Measurements from ENCODE around the gene BNIPL.

Gene BNIPL

DNA sequence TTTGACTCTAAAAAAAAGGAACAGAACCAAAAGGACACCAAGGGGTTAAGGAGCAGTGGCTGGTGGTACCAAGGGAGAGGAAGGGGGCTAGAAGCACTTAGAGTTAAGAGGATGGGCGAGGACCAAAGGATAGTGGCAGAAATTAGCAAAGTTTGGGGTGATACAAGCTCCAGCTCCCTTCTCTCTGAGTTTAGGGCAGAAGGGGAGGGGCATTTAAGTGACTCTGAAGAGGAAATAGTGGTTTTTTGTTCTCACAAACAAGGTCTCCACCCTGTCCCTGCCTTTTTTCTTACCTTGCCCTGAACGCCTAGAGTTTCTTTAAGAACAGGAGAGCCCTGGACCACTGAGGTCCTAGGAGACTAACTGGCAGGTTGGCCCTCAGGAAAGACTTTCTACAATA is 19.8 kb downstream of the BNIPL start:
- no peak for DNase-seq (ENCODE audit: low read depth in 3 of 3)

DNA sequence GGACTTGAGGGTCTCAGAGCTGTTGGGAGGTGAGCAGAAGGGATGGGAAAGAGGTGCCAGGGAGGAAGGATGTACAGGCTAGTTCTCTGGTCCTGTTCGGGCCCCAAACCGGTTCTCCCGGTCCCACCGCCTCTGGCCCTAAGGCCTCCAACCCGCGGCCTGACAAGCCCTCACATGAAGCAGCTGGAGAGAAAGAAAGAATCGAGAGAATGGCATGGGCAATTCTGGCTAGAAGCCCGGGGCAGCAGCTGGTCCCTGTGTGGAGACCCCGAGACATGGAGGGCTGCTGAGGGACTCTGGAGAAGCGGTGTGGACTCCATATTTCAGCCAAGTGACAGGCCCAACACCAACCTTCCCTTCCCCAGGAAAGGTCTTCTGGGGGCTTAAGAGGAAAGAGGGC is 22.3 kb downstream of the BNIPL start:
- DNase-seq (ENCODE audit: low read depth in 3 of 3) = no peak

DNA sequence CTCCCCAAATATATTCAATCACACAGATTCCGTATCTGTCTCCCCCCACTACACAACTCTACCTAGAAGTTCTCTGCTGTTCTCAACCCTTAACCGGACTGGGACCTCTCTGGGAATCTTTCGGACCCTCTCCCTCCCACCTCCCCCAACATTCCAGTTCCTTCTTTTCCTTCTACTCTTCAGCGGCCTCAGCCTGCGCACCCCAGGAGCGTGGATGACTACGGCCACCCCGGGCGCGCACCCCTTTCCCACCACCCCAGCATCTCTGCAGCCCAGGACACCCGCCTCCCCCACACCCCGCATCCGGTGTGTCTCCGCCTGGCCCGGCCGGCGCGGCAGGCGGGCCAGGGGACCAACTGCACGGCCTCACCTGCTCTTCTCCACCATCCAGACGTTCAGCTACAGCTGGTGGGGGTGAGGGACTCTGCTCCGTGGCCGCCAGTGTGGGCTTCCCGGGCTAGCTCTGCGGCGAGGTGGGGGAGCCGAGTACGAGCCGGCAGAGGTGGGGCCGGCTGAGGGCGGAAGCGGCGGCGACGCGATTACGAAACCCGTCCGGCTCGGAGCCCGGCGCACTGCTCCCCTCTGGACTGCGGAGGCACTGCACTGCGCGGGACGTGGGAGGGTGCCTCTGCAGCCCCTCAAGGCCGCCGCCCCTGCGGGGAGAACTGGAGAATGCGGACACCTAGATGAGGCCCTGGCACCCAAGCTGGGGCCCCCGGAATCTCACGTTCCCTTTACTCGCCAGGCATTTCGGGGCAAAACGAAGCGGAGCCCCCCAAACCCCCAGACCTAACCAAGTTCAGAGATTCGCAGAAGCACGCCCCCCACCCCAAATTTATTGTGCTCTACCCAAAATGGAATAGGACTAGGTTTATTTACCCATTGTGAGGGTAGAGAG is 23.0 kb downstream of the BNIPL start, which contains the start of gene CDC42SE1:
Gene CDC42SE1, minus strand, starts transcription at position 514 of the 898 bp plus-strand sequence. CDS start 3,892 bp downstream, outside the sequence.
- DNase-seq (ENCODE audit: low read depth in 3 of 3) = peak; percentile 61 to 84 (median 65)

DNA sequence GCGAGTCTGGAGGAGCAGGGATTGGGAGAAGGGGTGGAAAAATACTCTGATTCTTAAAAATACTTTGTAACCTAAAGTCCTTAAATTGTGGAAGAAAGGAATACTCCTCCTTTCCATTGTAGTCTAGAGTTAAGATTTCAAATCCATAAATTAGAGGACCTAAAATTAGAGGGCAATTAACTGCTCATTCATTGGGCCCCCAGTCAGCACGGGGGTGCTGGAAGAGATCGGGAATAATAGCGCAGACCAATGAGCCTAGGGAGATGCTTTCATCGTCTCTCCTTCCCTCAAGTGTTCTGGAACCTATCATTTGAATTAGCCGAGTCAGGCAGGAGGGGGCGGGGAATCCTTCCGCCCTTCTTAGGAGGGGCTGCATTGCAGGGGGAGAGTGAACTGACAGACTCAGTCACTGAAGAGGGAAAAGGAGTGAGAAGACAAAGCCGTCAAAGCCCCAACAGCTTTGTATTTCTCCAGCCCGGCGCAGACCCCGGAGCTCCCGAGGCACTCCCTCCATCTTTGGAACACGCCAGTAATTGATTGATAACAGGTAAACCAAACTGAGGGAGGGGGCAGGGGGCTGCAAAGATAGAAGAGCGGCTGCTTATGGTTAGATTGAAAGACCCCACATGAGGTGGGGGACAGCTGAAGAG is 23.7 kb downstream of the BNIPL start, which contains the start of gene MLLT11:
Gene MLLT11, plus strand, starts transcription at position 391 of the 650 bp plus-strand sequence. CDS start 6,828 bp downstream, outside the sequence.
- no peak for DNase-seq (ENCODE audit: low read depth in 3 of 3)

DNA sequence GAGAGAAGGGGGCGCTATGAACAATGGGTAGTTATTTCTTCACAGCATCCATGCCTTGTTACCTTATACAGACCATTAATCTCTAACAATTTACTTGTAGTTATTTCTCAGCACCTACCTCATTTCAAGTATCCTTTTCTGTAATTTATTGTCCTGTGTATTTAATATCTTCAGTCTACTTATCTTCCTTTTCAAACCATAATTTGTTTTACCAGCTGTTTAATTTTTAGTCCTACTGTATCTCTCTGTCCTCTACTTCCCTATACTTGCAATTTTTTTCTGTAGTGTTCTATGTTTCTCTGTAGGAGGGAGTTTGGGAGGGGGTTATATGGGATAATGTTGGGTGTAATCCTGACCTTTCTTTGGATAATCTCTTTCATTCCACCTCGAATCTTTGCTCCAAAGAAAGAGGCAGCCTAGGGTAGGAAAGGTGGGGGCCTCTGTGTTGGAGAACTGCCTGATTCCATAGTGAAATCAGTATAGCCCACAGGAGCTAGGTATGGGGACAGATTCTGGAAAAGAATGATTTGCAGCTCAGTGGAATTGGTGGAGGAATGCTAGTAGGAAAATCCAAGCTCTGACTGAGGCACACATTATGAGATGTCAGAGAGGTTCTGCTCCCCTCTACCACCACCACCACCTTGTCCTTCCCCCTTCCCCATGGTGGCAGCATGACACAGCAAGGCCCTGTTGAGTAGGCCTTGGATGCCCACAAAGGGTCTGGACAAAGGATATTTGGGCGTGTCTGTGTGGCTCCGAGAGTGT is 24.5 kb downstream of the BNIPL start:
- DNase-seq (ENCODE audit: low read depth in 3 of 3) = no peak

DNA sequence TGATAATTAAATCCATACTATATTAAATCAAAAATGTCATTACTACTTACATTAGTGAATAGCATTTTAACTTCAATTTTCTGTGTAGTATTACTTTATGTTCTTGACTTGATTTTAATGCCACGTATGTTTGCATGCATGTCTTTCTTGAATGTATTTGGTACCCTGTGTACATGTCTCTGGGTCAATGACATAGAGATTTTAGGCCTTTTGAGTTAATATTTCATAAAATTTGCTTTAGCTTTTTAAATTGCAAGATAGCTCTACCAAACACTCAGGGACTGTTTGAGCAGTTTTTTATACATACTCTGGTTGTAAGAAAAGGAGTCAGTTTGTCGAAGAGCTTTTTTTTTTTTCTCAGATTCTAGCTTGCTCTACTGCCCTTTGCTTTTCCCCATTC is 25.3 kb downstream of the BNIPL start:
- DNase-seq (ENCODE audit: low read depth in 3 of 3) = no peak

DNA sequence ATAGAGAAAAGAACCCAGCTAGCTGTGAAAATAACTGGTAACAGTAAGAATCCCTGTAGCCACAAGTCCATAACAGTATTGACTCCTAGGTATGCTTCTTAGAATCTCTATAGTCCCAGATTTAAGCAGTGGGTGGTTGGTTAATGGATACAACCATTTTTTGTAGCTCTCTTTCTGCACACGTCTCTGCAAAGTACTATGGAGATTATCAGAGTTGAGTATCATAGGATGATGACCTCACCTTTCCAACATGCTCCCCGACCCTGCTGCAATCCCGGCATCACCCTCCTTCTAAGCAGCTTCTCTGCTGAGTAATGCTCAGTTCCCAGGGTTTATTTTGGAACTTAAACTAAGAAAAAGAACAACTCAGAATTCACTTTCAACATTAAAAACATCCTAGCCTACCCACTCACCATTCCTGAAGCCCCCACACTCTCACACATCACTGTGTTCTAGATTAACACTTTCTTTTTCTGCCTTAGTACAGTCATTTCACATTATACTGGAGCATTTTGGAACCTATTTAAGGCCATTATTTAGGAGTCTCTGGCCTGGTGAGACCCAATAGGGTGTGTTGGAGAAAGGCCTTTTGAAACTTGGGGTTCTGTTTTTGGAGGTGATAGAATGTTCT is 26.5 kb downstream of the BNIPL start:
- DNase-seq (ENCODE audit: low read depth in 3 of 3) = no peak

DNA sequence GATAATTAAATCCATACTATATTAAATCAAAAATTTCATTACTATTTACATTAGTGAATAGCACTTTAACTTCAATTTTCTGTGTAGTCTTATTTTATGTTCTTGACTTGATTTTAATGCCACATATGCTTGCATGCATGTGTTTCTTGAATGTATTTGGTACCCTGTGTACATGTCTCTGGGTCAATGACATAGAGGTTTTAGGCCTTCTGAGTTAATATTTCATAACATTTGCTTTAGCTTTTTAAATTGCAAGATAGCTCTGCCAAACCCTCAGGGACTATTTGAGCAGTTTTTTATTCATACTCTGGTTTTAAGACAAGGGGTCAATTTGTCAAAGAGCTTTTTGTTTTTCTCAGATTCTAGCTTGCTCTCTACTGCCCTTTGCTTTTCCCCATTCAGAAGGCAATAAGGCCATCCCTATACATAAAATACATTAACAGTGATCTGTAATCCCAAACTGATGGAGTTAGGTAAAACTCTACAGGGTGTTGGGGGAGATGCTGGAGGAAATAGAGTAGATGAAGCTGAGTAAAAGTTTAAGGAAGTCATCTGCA is 28.8 kb downstream of the BNIPL start:
- DNase-seq (ENCODE audit: low read depth in 3 of 3) = no peak

DNA sequence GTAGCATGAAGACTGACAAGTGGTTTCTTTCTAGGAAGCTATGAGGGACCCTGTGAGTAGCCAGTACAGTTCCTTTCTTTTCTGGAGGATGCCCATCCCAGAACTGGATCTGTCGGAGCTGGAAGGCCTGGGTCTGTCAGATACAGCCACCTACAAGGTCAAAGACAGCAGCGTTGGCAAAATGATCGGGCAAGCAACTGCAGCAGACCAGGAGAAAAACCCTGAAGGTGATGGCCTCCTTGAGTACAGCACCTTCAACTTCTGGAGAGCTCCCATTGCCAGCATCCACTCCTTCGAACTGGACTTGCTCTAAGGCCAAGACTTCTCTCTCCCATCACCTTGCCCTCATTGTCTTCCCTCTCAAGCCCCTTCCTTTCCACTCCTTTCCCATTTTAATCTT is 30.8 kb downstream of the BNIPL start:
- no peak for DNase-seq (ENCODE audit: low read depth in 3 of 3)

DNA sequence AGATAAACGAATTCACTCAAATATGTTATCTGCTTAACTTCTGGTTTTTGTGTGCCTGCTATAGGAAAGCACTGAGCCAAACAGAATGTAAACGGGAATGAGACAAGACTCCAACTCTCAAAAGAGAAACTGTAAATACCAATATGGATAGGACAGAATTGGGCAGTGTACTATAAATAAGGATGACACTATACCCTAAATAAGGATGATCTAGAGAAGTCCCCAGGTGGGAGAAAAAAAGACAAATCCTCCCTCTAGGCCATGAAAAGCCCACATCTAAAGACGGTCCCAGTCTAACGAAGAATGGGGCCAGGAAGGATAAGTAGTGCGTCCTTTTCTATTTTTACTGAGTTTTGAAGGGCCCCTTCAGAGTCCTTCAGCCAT is 32.7 kb downstream of the BNIPL start:
- DNase-seq (ENCODE audit: low read depth in 3 of 3) = no peak

DNA sequence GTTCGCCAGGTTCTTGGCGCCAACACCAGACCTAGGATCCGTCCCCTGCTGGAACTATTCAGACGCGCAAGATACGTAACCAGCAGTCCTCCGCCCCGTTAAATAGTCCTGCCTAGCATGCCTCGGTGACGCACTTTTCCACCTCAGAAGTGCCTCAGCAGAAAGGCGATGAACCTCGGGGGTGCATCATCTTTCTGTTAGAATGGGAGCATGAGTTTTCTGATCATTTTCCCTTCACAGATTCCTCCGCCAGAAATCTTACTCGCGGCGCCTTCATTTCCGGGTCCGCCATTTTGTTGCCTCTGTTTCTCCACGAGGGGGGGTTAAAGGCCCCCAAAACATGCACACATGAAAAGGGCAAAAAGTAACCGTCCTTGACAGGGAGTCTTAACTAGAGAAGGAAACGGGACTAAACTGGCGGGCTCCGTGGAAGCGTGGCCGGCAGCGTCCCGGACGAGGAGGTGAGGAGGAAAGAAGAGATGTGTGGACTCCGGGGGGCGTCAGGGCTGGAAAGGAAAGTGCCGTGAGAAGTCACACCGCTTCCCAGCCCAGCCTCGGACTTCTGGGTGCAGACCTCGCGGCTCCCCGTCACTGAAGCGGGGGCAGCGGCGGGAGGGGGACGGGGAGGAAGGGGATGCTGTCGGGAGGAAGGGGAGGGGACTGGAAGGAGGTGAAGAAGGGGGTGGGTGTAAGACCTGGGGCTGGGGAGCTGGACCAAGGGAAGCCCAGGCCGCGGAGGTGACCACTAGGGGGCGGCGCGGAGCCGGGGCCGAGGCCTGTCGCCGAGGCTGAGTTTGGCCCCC is 34.3 kb downstream of the BNIPL start, which contains the start of gene GABPB2:
Gene GABPB2, plus strand, starts transcription at position 288 of the 803 bp plus-strand sequence. CDS start 17,429 bp downstream, outside the sequence.
- DNase-seq (ENCODE audit: low read depth in 3 of 3) = peak; percentile 77 to 91 (median 78)

DNA sequence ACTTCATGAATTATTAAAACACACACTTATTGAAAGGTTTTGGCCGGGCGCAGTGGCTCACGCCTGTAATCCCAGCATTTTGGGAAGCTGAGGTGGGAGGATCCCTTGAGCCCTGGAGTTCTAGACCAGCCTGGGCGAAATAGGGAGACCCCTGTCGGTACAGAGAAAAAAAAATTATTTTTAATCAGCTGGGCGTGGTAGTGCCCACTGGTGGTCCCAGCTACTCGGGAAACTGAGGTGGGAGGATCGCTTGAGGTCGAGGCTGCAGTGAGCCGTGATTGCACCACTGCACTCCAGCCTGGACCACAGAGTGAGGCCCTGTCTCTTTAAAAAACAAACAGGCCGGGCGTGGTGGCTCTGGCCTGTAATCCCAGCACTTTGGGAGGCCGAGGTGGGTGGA is 35.8 kb downstream of the BNIPL start:
- DNase-seq (ENCODE audit: low read depth in 3 of 3) = no peak

DNA sequence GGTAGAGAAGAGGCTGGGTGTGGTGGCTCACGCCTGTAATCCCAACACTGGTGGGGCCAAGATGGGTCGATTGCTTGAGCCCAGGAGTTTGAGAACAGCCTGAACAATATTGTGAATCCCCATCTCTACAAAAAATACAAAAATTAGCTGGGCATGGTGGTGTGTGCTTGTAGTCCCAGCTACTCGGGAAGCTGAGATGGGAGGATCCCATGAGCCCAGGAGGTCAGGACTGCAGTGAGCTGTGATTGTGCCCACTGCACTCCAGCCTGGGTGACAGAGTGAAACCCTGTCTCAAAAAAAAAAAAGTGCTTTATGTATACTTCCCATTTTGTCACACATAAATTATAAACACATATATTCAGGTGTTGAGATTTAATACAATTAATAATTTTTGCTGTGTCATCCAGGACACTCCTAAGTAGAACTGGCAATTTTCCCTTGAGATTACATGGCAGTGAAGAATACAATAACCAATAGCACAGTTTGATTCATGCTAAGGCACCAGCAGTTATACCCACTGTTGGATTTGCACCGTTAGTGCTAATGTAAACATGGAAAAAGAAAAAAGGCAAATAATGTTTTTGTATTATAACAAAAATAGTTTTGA is 49.7 kb downstream of the BNIPL start:
- no peak for DNase-seq (ENCODE audit: low read depth in 3 of 3)

Data from stimulated activated CD4-positive, alpha-beta T cell treated with anti-CD3 and anti-CD28 coated beads, TNF-alpha, amount 100 ng/mL, for 24 hours (primary cell).